IMR-90 (cell line): ENCODE measurements around the gene CACNB3. TPM values are rescaled to one million over a fixed set of nuclear protein-coding genes. Genes with fewer than 3 reads are reported as not detected.
A peak's percentile ranks its signal among the peaks of the same experiment; 100 is the strongest.

ENCODE experiments used
- ATAC-seq: fragments of 200-7000 bp; cut with Tn5 transposase; 2 replicates; pipeline ENCODE4 v1.9.1; 2020; ENCODE audit warnings: low read depth, mild to moderate bottlenecking, moderate library complexity
- BruUV-seq: library from RNA; stranded (reverse); fragments of 400-500 nt; replicated peaks from 2 replicates; lab custom pipeline; 2021; lab: Mats Ljungman, UMichigan
- CTCF ChIA-PET: fragments of 300-600 bp; formaldehyde crosslinking; extraction: SDS; loops from one replicate; lab custom pipeline; 2021; ENCODE audit warnings: antibody characterized with exemption; lab: Yijun Ruan, JAX
- POLR2A ChIA-PET: fragments of 300-600 bp; sonication (Branson Sonifier 250); formaldehyde crosslinking; loops from one replicate; lab custom pipeline; 2022; ENCODE audit warnings: antibody characterized with exemption; ENCODE audit not compliant: unreplicated experiment; lab: Charles Lee
- DNase-seq: peaks from one replicate; pipeline ENCODE4 v3.0.0; 2013
- H2AFZ ChIP-seq: replicated peaks from 2 replicates; pipeline ENCODE3; 2013; ENCODE audit warnings: low read length, mild to moderate bottlenecking; ENCODE audit not compliant: poor library complexity
- H2AK5ac ChIP-seq: 2 replicates; pipeline ENCODE4 v1.6.1; 2013; ENCODE audit warnings: low read depth, low read length, inconsistent platforms
- H2AK9ac ChIP-seq: replicated peaks from 2 replicates; pipeline ENCODE3; 2013; ENCODE audit warnings: mild to moderate bottlenecking, low read depth, low read length, moderate library complexity; ENCODE audit not compliant: poor library complexity
- H2BK120ac ChIP-seq: 2 replicates; pipeline ENCODE4 v1.6.1; 2013; ENCODE audit warnings: low read depth, low read length, inconsistent platforms
- H2BK15ac ChIP-seq: 3 replicates; pipeline ENCODE4 v1.6.1; 2013; ENCODE audit warnings: low read depth, low read length, inconsistent platforms
- H2BK20ac ChIP-seq: 2 replicates; pipeline ENCODE4 v1.6.1; 2013; ENCODE audit warnings: low read depth, mild to moderate bottlenecking, inconsistent platforms, low read length, moderate library complexity
- H2BK5ac ChIP-seq: 2 replicates; pipeline ENCODE4 v1.6.1; 2013; ENCODE audit warnings: mild to moderate bottlenecking, low read depth, low read length, inconsistent platforms; ENCODE audit not compliant: poor library complexity, severe bottlenecking
- H3K14ac ChIP-seq: replicated peaks from 2 replicates; pipeline ENCODE4 v1.6.1; 2013; ENCODE audit warnings: low read depth, low read length, inconsistent platforms
- H3K18ac ChIP-seq: 2 replicates; pipeline ENCODE4 v1.6.1; 2013; ENCODE audit warnings: low read depth, low read length, control low read depth
- H3K23ac ChIP-seq: 2 replicates; pipeline ENCODE4 v1.6.1; 2013; ENCODE audit warnings: low read depth, low read length, inconsistent platforms
- H3K27ac ChIP-seq: 2 replicates; pipeline ENCODE4 v1.5.1; 2013; ENCODE audit warnings: mild to moderate bottlenecking, control low read depth, low read length; ENCODE audit not compliant: insufficient read depth
- H3K27me3 ChIP-seq: 2 replicates; pipeline ENCODE4 v1.6.1; 2013; ENCODE audit warnings: low read length; ENCODE audit not compliant: control insufficient read depth, insufficient read depth
- H3K36me3 ChIP-seq: 2 replicates; pipeline ENCODE4 v1.6.1; 2013; ENCODE audit warnings: low read length, mixed read lengths; ENCODE audit not compliant: control insufficient read depth, insufficient read depth
- H3K4ac ChIP-seq: 2 replicates; pipeline ENCODE4 v1.6.1; 2013; ENCODE audit warnings: low read depth, low read length, inconsistent platforms
- H3K4me1 ChIP-seq: 2 replicates; pipeline ENCODE4 v1.6.1; 2013; ENCODE audit warnings: low read length, mixed read lengths; ENCODE audit not compliant: control insufficient read depth, insufficient read depth
- H3K4me2 ChIP-seq: 2 replicates; pipeline ENCODE4 v1.6.1; 2013; ENCODE audit warnings: low read depth, mild to moderate bottlenecking, control low read depth, low read length, moderate library complexity
- H3K4me3 ChIP-seq: 2 replicates; pipeline ENCODE4 v1.5.1; 2013; ENCODE audit warnings: low read depth, mild to moderate bottlenecking, control low read depth, low read length, moderate library complexity; ENCODE audit not compliant: insufficient read depth
- H3K56ac ChIP-seq: 2 replicates; pipeline ENCODE4 v1.6.1; 2013; ENCODE audit warnings: low read length, inconsistent platforms; ENCODE audit not compliant: insufficient read depth; ENCODE audit errors: extremely low read depth
- H3K79me1 ChIP-seq, 2 experiments: 2 replicates each; pipeline ENCODE4 v1.6.1; 2013; ENCODE audit warnings: low read length in 2 of 2, inconsistent platforms in 1 of 2, low read depth in 1 of 2
- H3K9ac ChIP-seq: 2 replicates; pipeline ENCODE4 v1.6.1; 2013; ENCODE audit warnings: low read depth, low read length, control low read depth
- H3K9me1 ChIP-seq: 2 replicates; pipeline ENCODE4 v1.6.1; 2013; ENCODE audit warnings: low read length, inconsistent platforms; ENCODE audit not compliant: insufficient read depth
- H3K9me3 ChIP-seq: 2 replicates; pipeline ENCODE4 v1.6.1; 2013; ENCODE audit warnings: low read length; ENCODE audit not compliant: control insufficient read depth, insufficient read depth
- H4K20me1 ChIP-seq: 2 replicates; pipeline ENCODE4 v1.6.1; 2013; ENCODE audit warnings: low read length, inconsistent platforms; ENCODE audit not compliant: insufficient read depth
- H4K5ac ChIP-seq: 2 replicates; pipeline ENCODE4 v1.6.1; 2013; ENCODE audit warnings: mild to moderate bottlenecking, low read depth, low read length, control low read depth
- H4K8ac ChIP-seq, 2 experiments: 2 replicates each; pipeline ENCODE4 v1.6.1; 2013; ENCODE audit warnings: low read depth in 2 of 2, low read length in 2 of 2, control low read depth in 1 of 2, inconsistent platforms in 1 of 2
- H4K91ac ChIP-seq: 2 replicates; pipeline ENCODE4 v1.6.1; 2013; ENCODE audit warnings: low read depth, low read length, inconsistent platforms; ENCODE audit not compliant: insufficient read depth
- CEBPB ChIP-seq: IDR thresholded peaks from 2 replicates; pipeline ENCODE4 v1.6.1; 2012; ENCODE audit warnings: low read depth, low read length, improper control_type of control experiment
- CHD1 ChIP-seq: IDR thresholded peaks from 2 replicates; pipeline ENCODE4 v1.6.1; 2012; ENCODE audit warnings: low read depth, low read length, improper control_type of control experiment
- FOS ChIP-seq: fragments of 150-350 bp; IDR thresholded peaks from 2 replicates; pipeline ENCODE4 v1.6.1; 2016; ENCODE audit warnings: low read depth, low read length
- MAFK ChIP-seq: IDR thresholded peaks from 2 replicates; pipeline ENCODE4 v1.6.1; 2012; ENCODE audit warnings: low read depth, low read length, improper control_type of control experiment
- MXI1 ChIP-seq: IDR thresholded peaks from 2 replicates; pipeline ENCODE4 v1.6.1; 2012; ENCODE audit warnings: low read depth, mild to moderate bottlenecking, low read length, moderate library complexity, borderline replicate concordance
- RCOR1 ChIP-seq: IDR thresholded peaks from 2 replicates; pipeline ENCODE4 v1.6.1; 2012; ENCODE audit warnings: mild to moderate bottlenecking, low read length, improper control_type of control experiment; ENCODE audit not compliant: insufficient replicate concordance
- RFX5 ChIP-seq: IDR thresholded peaks from 2 replicates; pipeline ENCODE4 v1.8.0; 2012; ENCODE audit warnings: low read depth, mild to moderate bottlenecking, low read length, moderate library complexity
- WGBS, 2 experiments: methylation state at CpG; one replicate each; pipeline versions ENCODE4 v1.1.5 to v1.1.7; 2013; ENCODE audit warnings: missing lambda C conversion rate in 2 of 2; ENCODE audit not compliant: insufficient read length in 1 of 2; ENCODE audit errors: extremely low coverage in 2 of 2; 5-methylcytosine and 5-hydroxymethylcytosine counted together
- dilution Hi-C: fragments of 300-500 bp; cut with HindIII; formaldehyde crosslinking; loops from one replicate; pipeline ENCODE4 v1.14.3; 2018; ENCODE audit warnings: low sequenced_read_pairs; ENCODE audit not compliant: unreplicated experiment
- in situ Hi-C: fragments of 300-500 bp; cut with MboI; formaldehyde crosslinking; loops from 3 replicates; pipeline ENCODE4 v1.14.3; 2019; ENCODE audit warnings: low sequenced_read_pairs, inconsistent platforms, mixed read lengths
- intact Hi-C: fragments of 100-400 bp; cut with micrococcal nuclease; formaldehyde crosslinking; loops from 2 replicates; pipeline ENCODE4 v1.10.0; 2022
- polyA plus RNA-seq, 3 experiments: library from polyadenylated mRNA; depleted of rRNA; stranded (reverse); fragments of >200 nt; gene quantifications; 2 replicates each; pipeline ENCODE4 v1.2.3, GENCODE V29; 2012; ENCODE audit warnings: low replicate concordance in 1 of 3
- total RNA-seq: library from RNA; depleted of rRNA; stranded (reverse); fragments of >200 nt; gene quantifications from 2 replicates; pipeline ENCODE4 v1.2.3, GENCODE V29; 2012

The CACNB3 gene
- total and polyA plus RNA-seq, 2 of the 4 experiments (the other 2 are of a cell fraction): 18.1 to 45.1 TPM

GRCh38 chr12:48787791-48788523 is 30.3 kb upstream of the CACNB3 start:
- no peak overlapping the region for H3K18ac ChIP-seq
- H3K27me3 ChIP-seq: no peaks in the 10 kb centered on the region
- peak overlapping the region; percentile 100 for H2AFZ ChIP-seq
- H3K9ac ChIP-seq: peak overlapping the region; percentile 82
- no TSS peak for BruUV-seq
- peaks cover 30 to 44% of the 10 kb centered on the region in 2 experiments for H3K79me1 ChIP-seq
- ATAC-seq: peak; percentile 13
- H4K5ac ChIP-seq: no peak overlapping the region
- peaks cover 27% of the 10 kb centered on the region for H3K9me1 ChIP-seq
- peak overlapping the region; percentile 93 for H2AK9ac ChIP-seq
- no CpG with 5 or more reads among the region's 11 CpGs for WGBS, 2 experiments
- H2BK20ac ChIP-seq: no peak overlapping the region
- peak overlapping the region; percentile 80; the same call in 1 of the 2 replicates for H3K23ac ChIP-seq
- intact Hi-C loops: loop anchor here (2.0 kb wide), 1 partner anchor 23 kb away; no protein-coding TSS in a partner anchor
- in situ Hi-C loops: loop anchor here (25.0 kb wide), 1 partner anchor 251 kb away; the partner anchor contains the start of gene OR8S1
- H3K56ac ChIP-seq: peak overlapping the region; percentile 39; the same call in 1 of the 2 replicates
- H2BK5ac ChIP-seq: peak overlapping the region; percentile 8
- peak overlapping the region; percentile 86 for H3K4me3 ChIP-seq
- H4K91ac ChIP-seq: peak overlapping the region; percentile 49; the same call in 1 of the 2 replicates
- peak overlapping the region; percentile 92 for H3K4me2 ChIP-seq
- H3K9me3 ChIP-seq: no peaks in the 10 kb centered on the region
- peak overlapping the region; percentile 25 to 75; a peak in 1 of 4 replicates for H4K8ac ChIP-seq
- peaks cover 11% of the 10 kb centered on the region for H3K4me1 ChIP-seq
- no peak overlapping the region for H2BK15ac ChIP-seq
- H2BK120ac ChIP-seq: no peak overlapping the region
- H3K4ac ChIP-seq: peak overlapping the region; percentile 81
- TF ChIP-seq CHD1: no peak
- TF ChIP-seq RCOR1: no peak
- TF ChIP-seq MAFK: no peak
- peak; percentile 6; the same call in 1 of the 2 replicates for TF ChIP-seq MXI1
- no peak for TF ChIP-seq CEBPB
- TF ChIP-seq RFX5: no peak
- TF ChIP-seq FOS: no peak
- no peak for DNase-seq
- H4K20me1 ChIP-seq: peaks cover 28% of the 10 kb centered on the region
- POLR2A ChIA-PET: no interaction called here
- H2AK5ac ChIP-seq: peak overlapping the region; percentile 63
- dilution Hi-C loops: no loop called here
- peak overlapping the region; percentile 68 for H3K14ac ChIP-seq
- H3K27ac ChIP-seq: peak overlapping the region; percentile 65
- CTCF ChIA-PET: interaction anchor here (1.0 kb wide), 1 partner anchor 35 kb away, joined by 4 read pairs; no protein-coding TSS in a partner anchor
- H3K36me3 ChIP-seq: peaks cover 3% of the 10 kb centered on the region; the same call in 1 of the 2 replicates
